H1 (cell line): ENCODE measurements around the gene TLE2. TPM values are rescaled to one million over a fixed set of nuclear protein-coding genes. Genes with fewer than 3 reads are reported as not detected.

Experiments used
- BACH1 ChIP-seq: IDR thresholded peaks from 2 replicates; pipeline ENCODE4 v1.6.1; 2012; ENCODE audit warnings: low read length, improper control_type of control experiment
- CEBPB ChIP-seq: IDR thresholded peaks from 2 replicates; pipeline ENCODE4 v1.6.1; 2012; ENCODE audit warnings: low read depth, low read length
- CREB1 ChIP-seq: IDR thresholded peaks from 2 replicates; pipeline ENCODE4 v1.6.1; 2012; ENCODE audit warnings: inconsistent platforms
- EGR1 ChIP-seq: IDR thresholded peaks from 2 replicates; pipeline ENCODE4 v1.6.1; 2011; ENCODE audit warnings: low read depth, low read length, borderline replicate concordance
- HDAC2 ChIP-seq, 2 experiments: fragments of 300-600 bp in 1 of 2; sonication (generic) in 1 of 2; IDR thresholded peaks; 2 replicates each; pipeline ENCODE4 v1.6.1; 2011 to 2012; ENCODE audit warnings: low read depth in 2 of 2, low read length in 2 of 2, mild to moderate bottlenecking in 2 of 2, moderate library complexity in 2 of 2, borderline replicate concordance in 1 of 2, inconsistent platforms in 1 of 2
- JUND ChIP-seq: IDR thresholded peaks from 2 replicates; pipeline ENCODE4 v1.6.1; 2011; ENCODE audit warnings: mild to moderate bottlenecking, improper control_type of control experiment, low read length
- KDM1A ChIP-seq: fragments of 200-600, 300-600 bp; sonication (generic); IDR thresholded peaks from 2 replicates; pipeline ENCODE4 v1.7.1; 2016; ENCODE audit warnings: mild to moderate bottlenecking, low read length, borderline replicate concordance
- MAX ChIP-seq: IDR thresholded peaks from 2 replicates; pipeline ENCODE4 v1.6.1; 2012; ENCODE audit warnings: inconsistent platforms
- NANOG ChIP-seq: IDR thresholded peaks from 2 replicates; pipeline ENCODE4 v1.6.1; 2011; ENCODE audit warnings: low read length, low read depth, mild to moderate bottlenecking, inconsistent platforms; ENCODE audit not compliant: insufficient read depth, poor library complexity, severe bottlenecking
- PHF8 ChIP-seq: fragments of 200-600 bp; sonication (generic); conservative IDR thresholded peaks from 2 replicates; pipeline ENCODE4 v1.7.1; 2012; ENCODE audit warnings: low read depth, mild to moderate bottlenecking, inconsistent platforms, low read length, moderate library complexity
- POLR2A ChIP-seq, 2 experiments: IDR thresholded peaks; 1 replicate in 1 of 2; 2 replicates in 1 of 2; pipeline ENCODE4 v1.6.1; 2011; ENCODE audit warnings: low read depth in 2 of 2, low read length in 2 of 2, mild to moderate bottlenecking in 2 of 2; ENCODE audit errors: control extremely low read depth in 1 of 2
- POU5F1 ChIP-seq: IDR thresholded peaks from 2 replicates; pipeline ENCODE4 v1.6.1; 2011; ENCODE audit warnings: low read depth, mild to moderate bottlenecking, low read length, moderate library complexity
- RFX5 ChIP-seq: IDR thresholded peaks from 2 replicates; pipeline ENCODE4 v1.6.1; 2011; ENCODE audit warnings: low read depth, low read length, improper control_type of control experiment, borderline replicate concordance
- RXRA ChIP-seq: IDR thresholded peaks from 2 replicates; pipeline ENCODE4 v1.6.1; 2011; ENCODE audit warnings: low read depth, mild to moderate bottlenecking, low read length, moderate library complexity; ENCODE audit not compliant: insufficient read depth
- SAP30 ChIP-seq: fragments of 300-600 bp; sonication (generic); IDR thresholded peaks from 2 replicates; pipeline ENCODE4 v1.7.1; 2012; ENCODE audit warnings: low read length, moderate library complexity, mild to moderate bottlenecking, inconsistent platforms; ENCODE audit not compliant: insufficient read depth, insufficient replicate concordance
- SIRT6 ChIP-seq: IDR thresholded peaks from one replicate; pipeline ENCODE4 v1.7.1; 2012; ENCODE audit warnings: low read length, inconsistent platforms
- SRF ChIP-seq: IDR thresholded peaks from 2 replicates; pipeline ENCODE4 v1.6.1; 2011; ENCODE audit warnings: mild to moderate bottlenecking, low read depth, low read length, moderate library complexity
- TCF12 ChIP-seq: IDR thresholded peaks from 2 replicates; pipeline ENCODE4 v1.6.1; 2011; ENCODE audit warnings: low read depth, mild to moderate bottlenecking, low read length
- TEAD4 ChIP-seq: IDR thresholded peaks from 2 replicates; pipeline ENCODE4 v1.6.1; 2012; ENCODE audit warnings: low read depth, low read length, inconsistent platforms, mixed read lengths
- YY1 ChIP-seq: IDR thresholded peaks from 2 replicates; pipeline ENCODE4 v1.6.1; 2011; ENCODE audit warnings: low read depth, mild to moderate bottlenecking, low read length
- polyA plus RNA-seq, 7 experiments: library from polyadenylated mRNA; depleted of rRNA in 3 of 7; stranded (reverse) in 5 of 7; unstranded in 2 of 7; fragments of >200 nt in 5 of 7; fragments of 200-250 nt in 2 of 7; gene quantifications; 1 replicate in 5 of 7; 2 replicates in 1 of 7; 4 replicates in 1 of 7; pipeline versions ENCODE4 v1.2.1 to v1.2.3, GENCODE V29; 2011 to 2013; ENCODE audit warnings: missing spikeins in 2 of 7, mixed read lengths in 2 of 7
- total RNA-seq: library from RNA; stranded (reverse); fragmentation: NEBNext Ultra II Directional; extraction: Animal tissue kit (Norgen Biotek cat#: 25700); gene quantifications from 2 replicates; pipeline ENCODE4 v1.2.1, GENCODE V29; 2021

TLE2 gene
- total and polyA plus RNA-seq, 2 of the 8 experiments (the other 6 are each of a cell fraction or from before 2014, with no cell fraction given) = 8.0 to 11.5 TPM

- TF ChIP-seq CEBPB (no peak), SRF (no peak), POU5F1 (no peak), KDM1A (no peak), SAP30 (no peak), MAX (peak; percentile 79), EGR1 (peak; percentile 31; the same call in 1 of the 2 replicates), TCF12 (0 out of 2 replicates have a peak, but pooled peaks have one; percentile 23), PHF8 (no peak), POLR2A (IDR thresholded peaks at IDR 0.05; ENCODE audit: control extremely low read depth in 1 of 2, low read depth in 2 of 2, low read length in 2 of 2) (no peak), JUND (no peak), BACH1 (peak; percentile 56; the same call in 1 of the 2 replicates), CREB1 (no peak), NANOG (no peak), HDAC2 (IDR thresholded peaks at IDR 0.05; ENCODE audit: borderline replicate concordance in 1 of 2, low read depth in 2 of 2, low read length in 2 of 2) (no peak), RFX5 (no peak), TEAD4 (no peak), SIRT6 (no peak), YY1 (no peak), RXRA (no peak)
Measured at GRCh38 chr19:2977001-2977745, 51.9 kb downstream of the TLE2 start, which contains the start of gene TLE6 (continued).
